ENCODE data around the gene CSNK2A3. TPM values are rescaled to one million over a fixed set of nuclear protein-coding genes. Genes with fewer than 3 reads are reported as not detected.

CSNK2A3 gene
- total RNA-seq, 1 experiment from 2014 or later: 1.7 TPM

- Histone ChIP-seq H2BK12ac (ENCODE audit: insufficient read length, low read depth, low read length) (no peak overlapping the region), H3K79me1 (ENCODE audit: insufficient read depth, low read depth, low read length, poor library complexity, severe bottlenecking) (no peaks in the 10 kb centered on the region), H2BK5ac (ENCODE audit: insufficient read length, low read length) (no peak overlapping the region), H3K4me2 (ENCODE audit: insufficient read depth, insufficient read length, low read length) (no peak overlapping the region), H4K20me1 (ENCODE audit: control insufficient read depth, insufficient read depth, insufficient read length) (no peaks in the 10 kb centered on the region), H3K56ac (ENCODE audit: insufficient read length, low read depth, low read length) (no peak overlapping the region), H3K18ac (ENCODE audit: insufficient read length, low read depth, low read length) (no peak overlapping the region), H3K9ac (ENCODE audit: extremely low read depth, insufficient read length, low read length) (no peak overlapping the region), H3K4me1 (ENCODE audit: insufficient read depth, low read length) (peaks cover 2% of the 10 kb centered on the region; the same call in 1 of the 2 replicates), H4K91ac (ENCODE audit: insufficient read length, low read depth, low read length) (no peak overlapping the region), H3K23ac (ENCODE audit: insufficient read length, low read depth, low read length) (no peak overlapping the region), H4K8ac (replicated peaks; ENCODE audit: insufficient read length, low read depth, low read length) (no peak overlapping the region), H3K4ac (ENCODE audit: low read depth, low read length) (no peak overlapping the region), H3K27ac (ENCODE audit: insufficient read length, low read depth, low read length) (no peak overlapping the region), H3K9me3 (ENCODE audit: control insufficient read depth, low read depth, low read length) (no peaks in the 10 kb centered on the region), H3K79me2 (ENCODE audit: insufficient read depth, low read length) (no peaks in the 10 kb centered on the region), H4K5ac (ENCODE audit: insufficient read length, low read depth, low read length) (no peak overlapping the region), H3K23me2 (ENCODE audit: insufficient read length, low read depth, low read length, poor library complexity, severe bottlenecking) (no peaks in the 10 kb centered on the region), H2AFZ (ENCODE audit: low read length) (no peak overlapping the region), H3T11ph (ENCODE audit: low read length) (no peak overlapping the region), H3K14ac (ENCODE audit: insufficient read depth, low read length) (no peak overlapping the region), H3K27me3 (ENCODE audit: insufficient read depth, low read length) (no peaks in the 10 kb centered on the region; the same call in 1 of the 2 replicates), H2AK5ac (ENCODE audit: insufficient read length, low read length) (no peak overlapping the region), H2BK20ac (ENCODE audit: low read depth, low read length, poor library complexity, severe bottlenecking) (no peak overlapping the region), H2BK120ac (ENCODE audit: low read depth, low read length, poor library complexity, severe bottlenecking) (no peak overlapping the region), H2BK15ac (ENCODE audit: low read depth, low read length) (no peak overlapping the region)
- no CpG with 5 or more reads among the region's 12 CpGs for WGBS (ENCODE audit: extremely low coverage, insufficient read length, low lambda C conversion rate)
- Mint-ChIP-seq H3K27ac (no peak overlapping the region), H3K27me3 (ENCODE audit: low read depth) (peaks cover 3% of the 10 kb centered on the region; the same call in 1 of the 2 replicates), H3K9me3 (no peaks in the 10 kb centered on the region), H3K36me3 (ENCODE audit: insufficient read depth in 1 of 3, low read depth in 3 of 3) (no peaks in the 10 kb centered on the region), H3K4me1 (peaks cover 5 to 10% of the 10 kb centered on the region in 2 experiments), H3K4me3 (no peak overlapping the region)
- TF ChIP-seq CTCF (conservative IDR thresholded peaks at IDR 0.05): no peak
- DNase-seq: no peak
Measured at GRCh38 chr11:11349106-11349825, 3.8 kb downstream of the CSNK2A3 start.

Measured in H9 (cell line).